Measurements from ENCODE around the gene TMCC3.
"Not testable (repeated sequence)": the region's sequence is repeated elsewhere in the genome, so short reads cannot be mapped to it uniquely, and the experiment has no call there.

The TMCC3 gene

GRCh38 chr12:94599189-94599588 lies 51.2 kb downstream of the TMCC3 start:
- no peak for DNase-seq

- no peak for DNase-seq
Observed at GRCh38 chr12:94597268-94597667, 53.1 kb downstream of the TMCC3 start.

GRCh38 chr12:94596596-94596995 lies 53.8 kb downstream of the TMCC3 start:
- no peak for DNase-seq

- no peak for DNase-seq
Observed at GRCh38 chr12:94595152-94595551, 55.2 kb downstream of the TMCC3 start.

GRCh38 chr12:94594443-94594825 lies 55.9 kb downstream of the TMCC3 start:
- DNase-seq = no peak

GRCh38 chr12:94593822-94594442 lies 56.4 kb downstream of the TMCC3 start:
- no peak for DNase-seq

GRCh38 chr12:94592723-94593122 lies 57.6 kb downstream of the TMCC3 start:
- not testable (repeated sequence) for DNase-seq

GRCh38 chr12:94592080-94592479 lies 58.3 kb downstream of the TMCC3 start:
- DNase-seq = no peak

- DNase-seq = no peak
Observed at GRCh38 chr12:94590428-94590827, 59.9 kb downstream of the TMCC3 start.

GRCh38 chr12:94589591-94590001 lies 60.8 kb downstream of the TMCC3 start:
- no peak for DNase-seq

GRCh38 chr12:94588346-94588745 lies 62.0 kb downstream of the TMCC3 start:
- no peak for DNase-seq

- DNase-seq = no peak
Observed at GRCh38 chr12:94587266-94588241, 62.8 kb downstream of the TMCC3 start.

GRCh38 chr12:94586589-94587259 lies 63.6 kb downstream of the TMCC3 start:
- no peak for DNase-seq

GRCh38 chr12:94585626-94586025 lies 64.7 kb downstream of the TMCC3 start:
- DNase-seq = peak in 1 of 6 experiments; percentile 5

- DNase-seq = no peak
Observed at GRCh38 chr12:94584377-94584776, 66.0 kb downstream of the TMCC3 start.

GRCh38 chr12:94582591-94582990 lies 67.8 kb downstream of the TMCC3 start:
- no peak for DNase-seq

GRCh38 chr12:94575645-94576403 lies 74.5 kb downstream of the TMCC3 start:
- no peak for DNase-seq

- DNase-seq = no peak
Observed at GRCh38 chr12:94575024-94575423, 75.3 kb downstream of the TMCC3 start.

- DNase-seq = no peak
Observed at GRCh38 chr12:94571556-94571955, 78.8 kb downstream of the TMCC3 start.

GRCh38 chr12:94570161-94570560 lies 80.2 kb downstream of the TMCC3 start:
- no peak for DNase-seq

GRCh38 chr12:94567761-94568160 lies 82.6 kb downstream of the TMCC3 start:
- no peak for DNase-seq

- DNase-seq = no peak
Observed at GRCh38 chr12:94566345-94566744, 84.0 kb downstream of the TMCC3 start.

GRCh38 chr12:94565683-94566082 lies 84.7 kb downstream of the TMCC3 start:
- no peak for DNase-seq
